Fibroblast of skin of right biceps (primary cell): ENCODE results near the gene DUSP3.
"Not testable (repeated sequence)": the region's sequence is repeated elsewhere in the genome, so short reads cannot be mapped to it uniquely, and the experiment has no call there.

Experiments used
- DNase-seq: peaks from one replicate; pipeline ENCODE4 v3.0.0-alpha.2; 2013

Gene DUSP3

GRCh38 chr17:43799047-43799446, 20.3 kb upstream of the DUSP3 start:
- DNase-seq: no peak

- DNase-seq: not testable (repeated sequence)
Observed at GRCh38 chr17:43798024-43798423, 19.2 kb upstream of the DUSP3 start.

GRCh38 chr17:43792668-43793067, 13.9 kb upstream of the DUSP3 start:
- not testable (repeated sequence) for DNase-seq

DNA sequence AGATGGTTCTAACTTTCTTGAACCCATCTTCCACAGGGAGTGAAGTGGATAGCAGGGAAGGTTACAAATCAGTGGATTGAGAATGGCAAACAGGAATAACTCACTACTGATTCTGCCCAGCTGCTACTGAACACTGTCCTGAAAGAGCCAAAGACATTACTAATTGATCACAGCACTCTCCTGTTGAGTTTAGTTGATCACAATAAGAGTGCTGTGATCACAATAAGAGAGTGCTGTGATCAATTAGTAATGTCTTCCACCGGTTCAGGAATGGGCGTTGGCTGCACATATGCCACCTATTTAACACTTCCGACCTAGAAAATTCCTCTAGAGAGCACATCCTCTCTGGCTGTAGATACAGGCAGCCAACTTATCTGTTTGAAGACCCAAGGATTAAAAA, 12.8 kb upstream of the DUSP3 start:
- peak; percentile 45 for DNase-seq

- DNase-seq: no peak
Observed at GRCh38 chr17:43790311-43790940, 11.6 kb upstream of the DUSP3 start.

- no peak for DNase-seq
Observed at GRCh38 chr17:43789482-43789881, 10.7 kb upstream of the DUSP3 start.

DNA sequence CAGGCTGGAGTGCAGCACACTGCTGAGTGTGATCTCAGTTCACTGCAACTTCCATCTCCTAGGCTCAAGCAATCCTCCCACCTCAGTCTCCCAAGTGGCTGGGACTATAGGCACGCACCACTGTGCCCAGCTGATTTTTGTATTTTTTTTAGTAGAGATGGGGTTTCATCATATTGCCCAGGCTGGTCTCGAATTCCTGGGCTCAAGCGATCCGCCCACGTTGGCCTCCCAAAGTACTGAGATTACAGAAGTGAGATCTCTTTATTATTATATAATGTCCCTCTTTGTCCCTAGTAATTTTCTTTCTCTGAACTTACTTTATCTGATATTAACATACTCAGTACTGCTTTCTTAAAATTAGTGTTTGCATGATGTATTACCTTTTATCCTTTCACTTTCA, 9.8 kb upstream of the DUSP3 start:
- no peak for DNase-seq

DNA sequence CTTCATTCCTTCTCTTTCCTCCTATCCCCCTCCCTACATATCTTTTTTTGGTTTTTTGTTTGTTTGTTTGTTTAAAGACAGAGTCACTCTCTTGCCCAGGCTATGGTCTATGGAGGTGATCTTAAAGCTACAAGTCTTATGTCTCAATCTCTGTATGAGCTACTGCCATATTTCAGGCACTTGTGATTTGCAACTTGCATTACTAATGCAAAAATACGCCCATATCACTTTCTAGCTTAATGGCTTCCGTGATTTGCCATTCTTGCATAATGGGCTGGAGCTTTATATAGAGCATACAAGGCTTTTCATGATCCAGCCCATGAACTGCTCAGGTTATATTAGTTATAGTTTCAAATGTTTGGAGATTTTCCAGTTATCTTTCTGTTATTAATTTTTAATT, 9.0 kb upstream of the DUSP3 start:
- DNase-seq: no peak

GRCh38 chr17:43784628-43785101, 5.9 kb upstream of the DUSP3 start:
- peak; percentile 82 for DNase-seq

GRCh38 chr17:43784068-43784467, 5.3 kb upstream of the DUSP3 start:
- DNase-seq: peak; percentile 95

DNA sequence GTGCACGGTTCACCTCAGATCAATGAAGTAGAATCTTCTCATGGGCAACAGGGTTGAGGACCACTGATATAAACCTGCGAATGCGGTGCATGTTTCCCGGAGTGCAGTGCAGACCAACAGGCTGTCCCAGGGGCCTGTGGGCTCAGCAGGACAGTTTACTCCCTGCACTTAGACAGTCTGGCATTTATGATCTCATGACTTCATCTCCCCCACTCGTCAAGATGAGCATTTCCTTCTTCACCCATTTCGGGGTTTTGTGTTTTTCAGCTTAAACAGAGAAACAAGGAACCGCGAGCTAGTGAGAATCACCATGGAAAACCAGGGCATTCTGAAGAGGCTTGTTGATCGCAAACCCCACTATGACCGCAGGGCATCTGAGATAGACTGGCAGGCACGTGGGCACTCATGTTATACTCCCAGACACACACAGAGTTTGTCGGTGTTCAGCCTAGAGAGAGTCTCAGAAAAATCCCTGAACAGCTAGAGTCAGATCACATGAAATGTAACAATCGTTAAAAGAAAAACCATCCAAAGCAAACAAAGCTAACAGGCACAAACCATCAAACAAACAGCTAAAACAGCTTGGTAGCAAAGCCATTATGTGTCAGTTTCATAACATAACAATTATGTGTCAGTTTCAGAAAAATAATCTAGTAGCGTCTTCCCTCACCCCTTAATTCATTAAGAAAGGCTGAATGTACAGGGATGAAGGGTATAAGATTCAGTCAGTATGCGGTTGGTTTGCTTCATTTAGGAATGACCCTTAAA, 4.3 kb upstream of the DUSP3 start:
- no peak for DNase-seq

DNA sequence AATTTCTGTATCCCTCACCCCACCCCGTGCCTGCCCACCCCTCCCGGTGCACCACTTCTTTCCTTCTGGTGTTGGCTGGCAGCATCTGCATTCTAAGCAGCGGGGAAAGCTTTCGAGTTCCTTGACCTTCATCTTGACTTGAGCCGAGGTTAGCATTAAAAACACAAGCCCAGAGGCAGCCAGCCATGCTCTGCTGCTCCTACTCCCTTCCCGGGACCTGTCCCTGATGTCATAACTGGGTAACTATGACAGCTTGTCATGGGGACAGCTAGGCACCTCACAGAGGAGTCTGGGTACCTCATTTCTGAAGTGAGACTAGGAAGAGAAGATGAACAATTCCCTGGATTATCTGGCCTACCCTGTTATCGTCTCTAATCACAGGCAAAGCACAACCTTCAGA, 1.4 kb upstream of the DUSP3 start, which contains the start of gene CFAP97D1:
Gene CFAP97D1, plus strand, starts transcription at position 301 of the 400 bp plus-strand sequence. Its CDS starts 28 bp downstream, at position 329.
- DNase-seq: no peak

- peak; percentile 20 for DNase-seq
Observed at GRCh38 chr17:43779145-43780125, 658 bp upstream of the DUSP3 start.

GRCh38 chr17:43774304-43775250, 4.2 kb downstream of the DUSP3 start:
- no peak for DNase-seq

DNA sequence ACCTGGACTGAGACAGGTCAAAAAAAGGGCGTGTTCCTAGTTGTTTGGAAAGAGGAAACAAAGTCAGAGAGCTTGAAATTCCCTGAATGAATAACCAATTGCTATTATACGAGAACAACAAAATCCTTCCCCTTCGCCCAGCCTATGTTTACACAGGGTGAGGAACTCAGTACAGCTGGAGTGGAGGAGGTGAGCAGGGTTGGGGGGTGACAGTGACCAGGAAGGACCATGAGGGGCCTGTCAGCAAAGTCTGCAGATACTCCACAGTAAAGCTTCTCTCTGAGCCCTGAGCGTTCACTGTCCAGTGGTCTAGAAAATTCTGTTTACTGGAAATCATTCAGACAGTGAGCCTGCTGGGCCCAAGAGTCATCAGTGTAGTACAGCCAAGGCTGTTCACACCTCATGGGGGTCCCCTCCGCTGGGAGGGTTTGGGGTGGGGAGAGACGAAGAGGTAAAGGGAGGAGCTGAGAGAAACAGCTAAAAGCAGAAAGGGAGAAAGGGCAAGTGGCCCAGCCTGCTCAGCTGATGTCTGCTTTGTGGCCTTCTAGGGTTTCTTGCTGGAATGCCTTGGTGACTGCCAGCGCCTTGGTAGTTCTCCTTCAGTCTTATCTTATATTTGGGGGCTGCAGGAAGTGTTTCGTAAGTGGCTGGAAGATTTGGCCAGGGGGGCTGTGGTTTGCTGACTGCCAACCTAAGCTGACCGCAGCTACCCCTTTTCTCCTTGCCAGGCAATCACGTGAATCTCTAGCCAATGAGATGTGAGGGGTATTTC, 5.7 kb downstream of the DUSP3 start:
- no peak for DNase-seq

GRCh38 chr17:43771463-43771862, 7.3 kb downstream of the DUSP3 start:
- no peak for DNase-seq

GRCh38 chr17:43770957-43771356, 7.8 kb downstream of the DUSP3 start:
- no peak for DNase-seq

GRCh38 chr17:43769859-43770258, 8.9 kb downstream of the DUSP3 start:
- DNase-seq: no peak

DNA sequence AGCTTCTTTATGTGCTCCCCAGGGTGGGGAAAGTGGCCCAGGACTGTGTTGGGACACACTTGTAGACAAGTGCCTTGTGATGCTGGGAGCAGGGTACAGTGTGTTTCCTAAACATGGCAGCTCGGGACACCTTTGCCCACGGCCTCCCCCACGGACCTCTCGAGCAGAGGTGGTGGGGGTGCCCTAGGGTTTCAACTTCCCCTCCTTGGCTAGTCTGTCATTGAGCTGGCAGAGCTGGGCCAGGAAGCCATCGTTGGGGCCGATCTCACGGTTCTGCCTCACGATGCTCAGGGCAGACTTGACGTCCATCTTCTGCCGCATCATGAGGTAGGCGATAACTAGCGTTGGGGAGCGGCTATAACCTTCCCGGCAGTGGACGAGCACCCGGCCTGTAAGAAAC, 9.4 kb downstream of the DUSP3 start:
- DNase-seq: no peak

DNA sequence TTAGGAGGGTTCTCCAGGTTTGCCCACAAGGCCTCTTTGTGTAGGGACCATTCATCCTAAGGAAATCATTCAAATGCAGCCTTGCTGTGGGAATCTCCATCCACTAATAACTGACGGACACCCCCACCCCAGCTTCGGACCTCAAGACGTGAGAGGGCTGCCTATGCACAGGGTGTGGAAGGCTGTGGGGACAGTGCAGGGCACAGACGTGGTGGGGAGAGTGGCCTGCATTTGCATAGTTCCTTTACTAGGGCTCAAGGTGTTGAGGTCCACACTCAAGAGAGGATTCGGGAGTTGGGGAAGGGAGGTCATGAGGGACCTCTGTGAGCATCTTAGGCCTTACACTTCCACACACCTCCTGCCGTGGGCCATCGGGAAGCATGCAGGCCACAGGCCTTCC, 9.8 kb downstream of the DUSP3 start:
- DNase-seq: no peak

- DNase-seq: no peak
Observed at GRCh38 chr17:43768382-43768781, 10.4 kb downstream of the DUSP3 start.
